KMS-11 (cell line): ENCODE results near the gene IQGAP2.

Experiments used
- H2AFZ ChIP-seq: fragments of 200-600 bp; sonication (generic); 2 replicates; pipeline ENCODE4 v1.6.1; 2016; ENCODE audit warnings: antibody characterized with exemption, mixed run types, low read depth
- H3K27ac ChIP-seq: fragments of 200-600 bp; sonication (generic); 2 replicates; pipeline ENCODE4 v1.6.1; 2016; ENCODE audit warnings: mild to moderate bottlenecking, mixed run types
- H3K27me3 ChIP-seq: fragments of 200-600 bp; sonication (generic); 2 replicates; pipeline ENCODE4 v1.6.1; 2017; ENCODE audit warnings: mild to moderate bottlenecking, low read depth, mixed run types, moderate library complexity; ENCODE audit not compliant: insufficient read depth
- H3K36me3 ChIP-seq: fragments of 200-600 bp; sonication (generic); 2 replicates; pipeline ENCODE4 v1.6.1; 2017; ENCODE audit warnings: mild to moderate bottlenecking, mixed run types; ENCODE audit not compliant: insufficient read depth
- H3K4me1 ChIP-seq: fragments of 200-600 bp; sonication (generic); 2 replicates; pipeline ENCODE4 v1.6.1; 2016; ENCODE audit warnings: mild to moderate bottlenecking, low read depth, mixed run types; ENCODE audit not compliant: poor library complexity, severe bottlenecking
- H3K4me2 ChIP-seq: fragments of 200-600 bp; sonication (generic); 2 replicates; pipeline ENCODE4 v1.7.0; 2016; ENCODE audit warnings: mild to moderate bottlenecking, mixed run types
- H3K4me3 ChIP-seq: fragments of 200-600 bp; sonication (generic); IDR thresholded peaks from 2 replicates; pipeline ENCODE4 v1.6.1; 2017; ENCODE audit warnings: low read depth, low read length, mixed read lengths; ENCODE audit not compliant: insufficient read depth
- H3K79me2 ChIP-seq: fragments of 200-600 bp; sonication (generic); 2 replicates; pipeline ENCODE4 v1.6.1; 2016; ENCODE audit warnings: low read depth, mixed run types; ENCODE audit not compliant: insufficient read depth
- H3K9ac ChIP-seq: fragments of 200-600 bp; sonication (generic); 2 replicates; pipeline ENCODE4 v1.6.1; 2016; ENCODE audit warnings: mild to moderate bottlenecking, mixed run types
- H4K20me1 ChIP-seq: fragments of 200-600 bp; sonication (generic); 2 replicates; pipeline ENCODE4 v1.6.1; 2016; ENCODE audit warnings: mild to moderate bottlenecking, mixed run types; ENCODE audit not compliant: insufficient read depth
- TF ChIP-seq, protein P1 (sequence below): fragments of 200-600 bp; sonication (generic); conservative IDR thresholded peaks from 2 replicates; pipeline ENCODE4 v1.6.1; 2017; ENCODE audit warnings: low read depth, mild to moderate bottlenecking, antibody characterized with exemption, low read length, moderate library complexity, mixed read lengths

The IQGAP2 gene

DNA sequence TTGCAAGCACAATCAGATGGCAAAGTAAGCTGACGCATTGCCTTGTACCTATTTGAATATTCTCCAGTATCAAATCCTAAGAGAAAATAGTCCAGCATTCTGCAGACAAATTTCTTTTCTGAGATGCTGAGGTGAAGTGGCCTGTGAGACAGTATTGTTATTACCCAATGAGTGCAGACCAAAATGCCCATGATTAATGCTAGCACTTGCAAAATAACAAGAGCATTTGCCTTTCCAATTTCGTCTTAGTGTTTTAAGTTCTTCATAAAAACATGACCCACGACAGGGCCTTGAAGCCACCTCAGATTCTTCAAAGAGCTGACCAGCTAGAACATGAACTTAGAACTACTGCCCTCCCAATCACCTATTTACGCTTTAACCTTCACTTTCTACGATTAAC, 2.6 kb upstream of the IQGAP2 start:
- H3K27me3 ChIP-seq = no peaks in the 10 kb centered on the region

DNA sequence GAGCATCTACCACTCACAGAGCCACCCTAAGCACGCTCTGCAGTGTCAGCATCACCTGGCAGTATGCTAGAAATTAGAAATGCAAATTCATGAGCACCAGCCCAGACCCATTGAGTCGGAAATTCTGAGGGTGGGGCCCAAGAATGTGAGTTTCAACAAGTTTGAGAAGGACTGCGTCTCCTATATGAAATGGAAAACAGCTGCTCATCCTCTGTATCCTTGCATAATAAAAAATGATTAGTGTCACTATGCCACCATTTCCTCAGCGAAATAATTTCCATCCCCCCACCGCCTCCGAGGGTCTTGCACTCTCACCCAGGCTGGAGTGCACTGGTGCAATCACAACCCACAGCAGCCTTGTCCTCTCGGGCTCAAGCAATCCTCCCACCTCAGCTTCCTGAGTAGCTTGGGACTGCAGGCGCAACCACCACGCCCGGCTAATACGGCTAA, 1.3 kb upstream of the IQGAP2 start:
- no peak overlapping the region for H3K4me3 ChIP-seq
- H3K27me3 ChIP-seq = no peaks in the 10 kb centered on the region
- H4K20me1 ChIP-seq = no peaks in the 10 kb centered on the region
- H3K27ac ChIP-seq = peak overlapping the region; percentile 98
- H3K4me1 ChIP-seq = peaks cover 31% of the 10 kb centered on the region
- peaks cover 35% of the 10 kb centered on the region for H3K79me2 ChIP-seq
- no peaks in the 10 kb centered on the region for H3K36me3 ChIP-seq
- TF ChIP-seq, protein P1, sequence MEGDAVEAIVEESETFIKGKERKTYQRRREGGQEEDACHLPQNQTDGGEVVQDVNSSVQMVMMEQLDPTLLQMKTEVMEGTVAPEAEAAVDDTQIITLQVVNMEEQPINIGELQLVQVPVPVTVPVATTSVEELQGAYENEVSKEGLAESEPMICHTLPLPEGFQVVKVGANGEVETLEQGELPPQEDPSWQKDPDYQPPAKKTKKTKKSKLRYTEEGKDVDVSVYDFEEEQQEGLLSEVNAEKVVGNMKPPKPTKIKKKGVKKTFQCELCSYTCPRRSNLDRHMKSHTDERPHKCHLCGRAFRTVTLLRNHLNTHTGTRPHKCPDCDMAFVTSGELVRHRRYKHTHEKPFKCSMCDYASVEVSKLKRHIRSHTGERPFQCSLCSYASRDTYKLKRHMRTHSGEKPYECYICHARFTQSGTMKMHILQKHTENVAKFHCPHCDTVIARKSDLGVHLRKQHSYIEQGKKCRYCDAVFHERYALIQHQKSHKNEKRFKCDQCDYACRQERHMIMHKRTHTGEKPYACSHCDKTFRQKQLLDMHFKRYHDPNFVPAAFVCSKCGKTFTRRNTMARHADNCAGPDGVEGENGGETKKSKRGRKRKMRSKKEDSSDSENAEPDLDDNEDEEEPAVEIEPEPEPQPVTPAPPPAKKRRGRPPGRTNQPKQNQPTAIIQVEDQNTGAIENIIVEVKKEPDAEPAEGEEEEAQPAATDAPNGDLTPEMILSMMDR = no peak
- peak overlapping the region; percentile 82 for H3K4me2 ChIP-seq
- peak overlapping the region; percentile 45 for H2AFZ ChIP-seq
- H3K9ac ChIP-seq = peak overlapping the region; percentile 96

More for the DNA sequence above, 2.6 kb upstream of the IQGAP2 start:
- no peak overlapping the region; the same call in 1 of the 2 replicates for H2AFZ ChIP-seq
- TF ChIP-seq, protein P1 = no peak
- peak overlapping the region; percentile 82; the same call in 1 of the 2 replicates for H3K4me2 ChIP-seq
- H3K36me3 ChIP-seq = no peaks in the 10 kb centered on the region
- H3K79me2 ChIP-seq = peaks cover 21% of the 10 kb centered on the region
- H3K27ac ChIP-seq = peak overlapping the region; percentile 98; the same call in 1 of the 2 replicates
- H3K9ac ChIP-seq = no peak overlapping the region
- peaks cover 21% of the 10 kb centered on the region for H3K4me1 ChIP-seq
- no peak overlapping the region for H3K4me3 ChIP-seq
- no peaks in the 10 kb centered on the region for H4K20me1 ChIP-seq

GRCh38 chr5:76402251-76402885, 717 bp upstream of the IQGAP2 start:
- H3K4me3 ChIP-seq = no peak overlapping the region
- TF ChIP-seq, protein P1 = no peak; the same call in 1 of the 2 replicates
- H3K27ac ChIP-seq = peak overlapping the region; percentile 98
- peaks cover 40% of the 10 kb centered on the region for H3K79me2 ChIP-seq
- peak overlapping the region; percentile 82 for H3K4me2 ChIP-seq
- H4K20me1 ChIP-seq = no peaks in the 10 kb centered on the region
- H2AFZ ChIP-seq = peak overlapping the region; percentile 45
- H3K4me1 ChIP-seq = peaks cover 36% of the 10 kb centered on the region
- peak overlapping the region; percentile 96 for H3K9ac ChIP-seq
- no peaks in the 10 kb centered on the region for H3K36me3 ChIP-seq
- H3K27me3 ChIP-seq = no peaks in the 10 kb centered on the region

GRCh38 chr5:76403766-76404222, 709 bp downstream of the IQGAP2 start:
- H3K4me3 ChIP-seq = no peak overlapping the region
- peak overlapping the region; percentile 51; the same call in 1 of the 2 replicates for H2AFZ ChIP-seq

More at GRCh38 chr5:76403766-76404222, 709 bp downstream of the IQGAP2 start:
- Histone ChIP-seq H3K27ac (peak overlapping the region; percentile 98), H3K4me1 (peaks cover 51% of the 10 kb centered on the region), H3K36me3 (no peaks in the 10 kb centered on the region), H3K4me2 (peak overlapping the region; percentile 82), H3K79me2 (peaks cover 54% of the 10 kb centered on the region), H3K27me3 (no peaks in the 10 kb centered on the region), H4K20me1 (no peaks in the 10 kb centered on the region), H3K9ac (peak overlapping the region; percentile 96)
- TF ChIP-seq, protein P1 = no peak; the same call in 1 of the 2 replicates
